HepG2 (cell line): ENCODE results near the gene KCNQ5. TPM values are rescaled to one million over a fixed set of nuclear protein-coding genes. Genes with fewer than 3 reads are reported as not detected.
"Not testable (repeated sequence)": the region's sequence is repeated elsewhere in the genome, so short reads cannot be mapped to it uniquely, and the experiment has no call there.

Experiments used
- ATAC-seq: fragments of 200-7000 bp; cut with Tn5 transposase; 3 replicates; pipeline ENCODE4 v1.9.1; 2020; ENCODE audit warnings: mild to moderate bottlenecking, moderate library complexity
- BruUV-seq: library from RNA; stranded (reverse); fragments of 400-500 nt; replicated peaks from 2 replicates; lab custom pipeline; 2021; lab: Mats Ljungman, UMichigan
- CTCF ChIA-PET: fragments of 300-600 bp; formaldehyde crosslinking; extraction: SDS; loops from one replicate; lab custom pipeline; 2021; ENCODE audit warnings: low total read pairs, inconsistent platforms, low intra/inter-chr PET ratio; lab: Yijun Ruan, JAX
- POLR2A ChIA-PET: fragments of 350-600 bp; sonication (Branson Sonifier 250); formaldehyde crosslinking; loops from one replicate; lab custom pipeline; 2020; ENCODE audit warnings: antibody characterized with exemption, inconsistent platforms; lab: Yijun Ruan, JAX
- DNase-seq: peaks from one replicate; pipeline ENCODE4 v3.0.0-alpha.2; 2015; ENCODE audit warnings: low spot score
- FAIRE-seq: peaks from 3 replicates; lab custom pipeline; 2011; peaks lifted over from hg19 to GRCh38; lab: Jason Lieb, UNC
- H2AFZ ChIP-seq: one replicate; pipeline ENCODE4 v1.6.1; 2011; ENCODE audit warnings: low read length, inconsistent platforms
- H3K27ac ChIP-seq: fragments of 300-600 bp; 3 replicates; pipeline ENCODE4 v1.8.0; 2011; ENCODE audit warnings: mixed run types, mild to moderate bottlenecking, mixed read lengths, low read length, inconsistent platforms; ENCODE audit not compliant: insufficient read depth; ENCODE audit errors: extremely low read length
- H3K27me3 ChIP-seq, 2 experiments: fragments of 200-600 bp in 1 of 2; 2 replicates in 1 of 2; 3 replicates in 1 of 2; pipeline versions ENCODE4 v1.6.0 to v1.8.0; 2011; ENCODE audit warnings: low read length in 2 of 2, mild to moderate bottlenecking in 2 of 2, moderate library complexity in 2 of 2, inconsistent platforms in 1 of 2; ENCODE audit not compliant: insufficient read depth in 2 of 2, control insufficient read depth in 1 of 2
- H3K36me3 ChIP-seq, 2 experiments: fragments of 200-600 bp in 1 of 2; replicated peaks in 1 of 2; 2 replicates in 1 of 2; 3 replicates in 1 of 2; pipeline versions ENCODE4 v1.5.1 to v1.8.0; 2011; ENCODE audit warnings: low read length in 2 of 2, inconsistent platforms in 1 of 2; ENCODE audit not compliant: insufficient read depth in 2 of 2, control insufficient read depth in 1 of 2
- H3K4me1 ChIP-seq: 2 replicates; pipeline ENCODE4 v1.5.1; 2012; ENCODE audit warnings: low read length, inconsistent platforms; ENCODE audit not compliant: insufficient read depth
- H3K4me2 ChIP-seq: 2 replicates; pipeline ENCODE4 v1.6.0; 2011; ENCODE audit warnings: low read depth, low read length, inconsistent platforms
- H3K4me3 ChIP-seq, 3 experiments: fragments of 200-600 bp in 1 of 3; sonication (generic), shearing (Covaris generic) in 1 of 3; replicated peaks in 1 of 3; 2 replicates each; pipeline ENCODE4 v1.5.1; 2011 to 2016; ENCODE audit warnings: low read length in 3 of 3, inconsistent platforms in 2 of 3, low read depth in 2 of 3, mild to moderate bottlenecking in 2 of 3, control low read depth in 1 of 3, mixed read lengths in 1 of 3; ENCODE audit not compliant: insufficient read depth in 1 of 3
- H3K79me2 ChIP-seq: one replicate; pipeline ENCODE4 v1.6.1; 2011; ENCODE audit warnings: low read length, inconsistent platforms; ENCODE audit not compliant: insufficient read depth
- H3K9ac ChIP-seq: 2 replicates; pipeline ENCODE4 v1.6.0; 2011; ENCODE audit warnings: mild to moderate bottlenecking, low read depth, low read length, inconsistent platforms; ENCODE audit not compliant: insufficient read depth
- H3K9me3 ChIP-seq: 2 replicates; pipeline ENCODE4 v1.5.1; 2012; ENCODE audit warnings: mild to moderate bottlenecking, low read length
- H4K20me1 ChIP-seq: 2 replicates; pipeline ENCODE4 v1.6.0; 2011; ENCODE audit warnings: inconsistent platforms, mild to moderate bottlenecking, low read length, moderate library complexity; ENCODE audit not compliant: insufficient read depth
- HIVEP1 ChIP-seq: sonication (generic); formaldehyde crosslinking; IDR thresholded peaks from 2 replicates; pipeline ENCODE4 v1.4.0; 2020; ENCODE audit warnings: mild to moderate bottlenecking, missing genetic modification reagents
- WGBS: methylation state at CpG from one replicate; pipeline ENCODE4 v1.1.6; 2017; ENCODE audit warnings: low lambda C conversion rate; 5-methylcytosine and 5-hydroxymethylcytosine counted together
- in situ Hi-C: cut with HindIII; loops from 2 replicates; pipeline ENCODE4 v1.10.0; 2017; ENCODE audit warnings: low pct_unique_long_range_greater_than_20kb; ENCODE audit not compliant: extremely low pct_ligation_motif_present
- intact Hi-C: fragments of 100-400 bp; cut with micrococcal nuclease; formaldehyde crosslinking; loops from one replicate; pipeline ENCODE4 v1.10.0; 2022; ENCODE audit not compliant: unreplicated experiment
- polyA plus RNA-seq, 8 experiments: library from polyadenylated mRNA; depleted of rRNA in 3 of 8; stranded (reverse) in 7 of 8; unstranded in 1 of 8; fragments of >200 nt; fragmentation: Illumina TruSeq in 4 of 8; extraction: Trizol in 4 of 8; gene quantifications; 2 replicates each; pipeline versions ENCODE4 v1.2.1 to v1.2.3, GENCODE V29; 2011 to 2016; ENCODE audit warnings: low read depth in 4 of 8, missing spikeins in 1 of 8, mixed read lengths in 1 of 8; ENCODE audit not compliant: insufficient read depth in 1 of 8
- total RNA-seq, 5 experiments: library from RNA; depleted of rRNA; stranded (reverse); fragments of >200 nt; fragmentation: Illumina TruSeq; extraction: Trizol; gene quantifications; 2 replicates each; pipeline ENCODE4 v1.2.3, GENCODE V29; 2016; ENCODE audit warnings: low read depth in 1 of 5

Gene KCNQ5
- total and polyA plus RNA-seq, 2 of the 13 experiments (the other 11 are each of a cell fraction or from before 2014, with no cell fraction given) = 0.04 TPM; not detected in 1

DNA sequence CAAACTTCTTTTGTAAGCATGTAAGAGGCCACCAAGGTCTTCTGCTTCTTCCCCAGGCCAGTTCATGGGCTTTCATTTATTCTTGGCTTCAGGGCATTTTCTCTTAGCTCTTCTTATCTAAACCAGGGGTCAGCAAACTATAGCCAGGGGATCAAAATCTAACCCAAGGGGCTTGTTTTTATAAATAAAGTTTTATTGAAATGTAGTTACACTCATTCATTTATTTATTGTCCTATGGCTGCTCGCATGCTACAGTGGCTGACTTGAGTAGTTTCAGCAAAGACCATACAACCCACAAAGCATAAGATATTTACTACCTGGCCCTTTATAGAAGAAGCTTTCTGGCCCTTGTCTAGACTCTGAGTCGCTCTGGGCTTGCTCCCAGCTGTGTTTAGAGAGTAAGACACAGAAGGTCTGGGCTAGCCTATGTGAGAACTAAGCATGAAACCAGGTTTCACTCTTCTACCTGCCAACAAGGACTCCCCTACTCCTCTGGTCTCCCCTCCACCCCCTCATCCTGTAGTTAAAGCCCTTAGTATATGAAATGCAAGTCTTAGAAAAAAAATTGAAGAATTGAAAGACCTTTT, 560.2 kb downstream of the KCNQ5 start:
- H3K4me3 ChIP-seq = no peak overlapping the region
- intact Hi-C loops = no loop called here
- H3K36me3 ChIP-seq = no peaks in the 10 kb centered on the region
- no peaks in the 10 kb centered on the region for H4K20me1 ChIP-seq
- no peaks in the 10 kb centered on the region for H3K27me3 ChIP-seq
- no peak overlapping the region for H2AFZ ChIP-seq
- ChIA-PET CTCF (no interaction called here), POLR2A (no interaction called here)
- no peak overlapping the region for H3K9ac ChIP-seq
- FAIRE-seq (no peak), ATAC-seq (no peak), DNase-seq (no peak)
- no peaks in the 10 kb centered on the region for H3K9me3 ChIP-seq
- no peaks in the 10 kb centered on the region for H3K79me2 ChIP-seq
- no peaks in the 10 kb centered on the region for H3K4me1 ChIP-seq
- no TSS peak for BruUV-seq
- H3K27ac ChIP-seq = no peak overlapping the region
- 0% methylated on average over 2 of the region's 2 CpGs for WGBS
- no peak overlapping the region for H3K4me2 ChIP-seq
- TF ChIP-seq HIVEP1 (CRISPR knock-in tag) = no peak
- TF ChIP-seq, all 625 proteins: peak for 0
- in situ Hi-C loops = no loop called here

DNA sequence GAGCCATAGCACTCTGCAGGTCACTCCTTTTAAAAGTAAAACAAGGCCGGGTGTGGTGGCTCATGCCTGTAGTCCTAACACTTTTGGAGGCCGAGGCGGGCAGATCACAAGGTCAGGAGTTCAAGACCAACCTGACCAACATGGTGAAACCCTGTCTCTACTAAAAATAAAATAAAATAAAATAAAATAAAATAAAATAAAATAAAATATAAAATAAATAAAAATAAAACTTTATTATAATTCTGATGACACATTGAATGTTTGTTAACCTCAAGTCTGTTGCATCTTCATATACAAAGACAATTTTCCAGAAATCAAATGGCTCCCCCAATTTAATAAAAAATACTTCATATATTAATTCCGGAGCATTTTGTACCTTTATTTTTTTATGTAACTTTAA, 571.4 kb downstream of the KCNQ5 start:
- H3K4me1 ChIP-seq, intact Hi-C loops, H4K20me1 ChIP-seq, H3K36me3 ChIP-seq, H2AFZ ChIP-seq, in situ Hi-C loops, H3K9ac ChIP-seq, DNase-seq, H3K27me3 ChIP-seq, H3K79me2 ChIP-seq, POLR2A ChIA-PET, CTCF ChIA-PET, H3K9me3 ChIP-seq, FAIRE-seq, H3K27ac ChIP-seq, BruUV-seq, H3K4me3 ChIP-seq, ATAC-seq, H3K4me2 ChIP-seq: not testable (repeated sequence)
- 47% methylated on average over 4 of the region's 4 CpGs for WGBS
